Stimulated activated naive CD8-positive, alpha-beta T cell treated with anti-CD3 and anti-CD28 coated beads, Interleukin-15, Interleukin-2, amounts not matched to agents 100 ng/mL and 50 ng/mL, for 24 hours (primary cell): ENCODE measurements around the gene TEX52.

Experiments
- H3K27ac Mint-ChIP-seq: one replicate; pipeline ENCODE4 v1.8.0; 2021; ENCODE audit warnings: mild to moderate bottlenecking, mixed read lengths
- H3K27me3 Mint-ChIP-seq: one replicate; pipeline ENCODE4 v1.8.0; 2021; ENCODE audit warnings: mixed read lengths
- H3K36me3 Mint-ChIP-seq: one replicate; pipeline ENCODE4 v1.8.0; 2021; ENCODE audit warnings: low read depth, mixed read lengths
- H3K4me1 Mint-ChIP-seq: one replicate; pipeline ENCODE4 v1.8.0; 2021; ENCODE audit warnings: low read depth, mixed read lengths
- H3K4me3 Mint-ChIP-seq: one replicate; pipeline ENCODE4 v1.8.0; 2021; ENCODE audit warnings: mild to moderate bottlenecking, mixed read lengths
- H3K9me3 Mint-ChIP-seq: one replicate; pipeline ENCODE4 v1.8.0; 2021; ENCODE audit warnings: mixed read lengths

TEX52 gene

DNA sequence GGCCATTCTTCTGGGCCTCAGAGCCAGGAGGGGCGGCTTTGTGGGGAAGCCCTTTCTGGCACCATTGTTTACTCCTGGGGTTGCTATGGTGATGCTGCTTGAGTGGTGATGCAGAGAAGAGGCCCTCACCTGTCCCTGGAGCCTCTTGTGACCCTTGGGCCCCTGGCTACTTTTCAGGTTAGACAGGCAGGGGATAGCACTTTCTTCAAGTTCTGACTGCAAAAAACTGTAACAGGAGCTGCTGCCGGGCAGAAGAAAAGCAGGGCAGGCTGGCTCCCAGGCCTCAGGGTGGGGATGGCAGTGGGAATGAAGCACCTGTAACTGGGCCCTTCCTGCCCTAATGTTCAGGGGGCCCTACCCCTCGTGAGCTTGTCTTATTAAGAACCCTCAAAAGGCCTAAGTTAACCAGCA is at the start of gene TEX52:
Gene TEX52, minus strand, starts transcription at position 19 of the 411 bp plus-strand sequence. Its CDS starts 13 bp downstream, at position 6.
- no peak within 1 kb of the TSS for H3K4me3 Mint-ChIP-seq

GRCh38 chr12:2904260-2904659 is 47.4 kb upstream of the TEX52 start:
- H3K9me3 Mint-ChIP-seq: no peaks in the 10 kb centered on the region
- no peaks in the 10 kb centered on the region for H3K27me3 Mint-ChIP-seq
- H3K4me1 Mint-ChIP-seq: no peaks in the 10 kb centered on the region
- H3K36me3 Mint-ChIP-seq: no peaks in the 10 kb centered on the region
- H3K27ac Mint-ChIP-seq: no peak overlapping the region
- no peak overlapping the region for H3K4me3 Mint-ChIP-seq

More for the DNA sequence above, at the start of gene TEX52:
- no peaks in the 10 kb centered on the region for H3K27me3 Mint-ChIP-seq
- H3K9me3 Mint-ChIP-seq: no peaks in the 10 kb centered on the region
- H3K36me3 Mint-ChIP-seq: peaks cover 40% of the 10 kb centered on the region
- no peaks in the 10 kb centered on the region for H3K4me1 Mint-ChIP-seq
- peak within 1 kb of the TSS; percentile 28 for H3K27ac Mint-ChIP-seq

DNA sequence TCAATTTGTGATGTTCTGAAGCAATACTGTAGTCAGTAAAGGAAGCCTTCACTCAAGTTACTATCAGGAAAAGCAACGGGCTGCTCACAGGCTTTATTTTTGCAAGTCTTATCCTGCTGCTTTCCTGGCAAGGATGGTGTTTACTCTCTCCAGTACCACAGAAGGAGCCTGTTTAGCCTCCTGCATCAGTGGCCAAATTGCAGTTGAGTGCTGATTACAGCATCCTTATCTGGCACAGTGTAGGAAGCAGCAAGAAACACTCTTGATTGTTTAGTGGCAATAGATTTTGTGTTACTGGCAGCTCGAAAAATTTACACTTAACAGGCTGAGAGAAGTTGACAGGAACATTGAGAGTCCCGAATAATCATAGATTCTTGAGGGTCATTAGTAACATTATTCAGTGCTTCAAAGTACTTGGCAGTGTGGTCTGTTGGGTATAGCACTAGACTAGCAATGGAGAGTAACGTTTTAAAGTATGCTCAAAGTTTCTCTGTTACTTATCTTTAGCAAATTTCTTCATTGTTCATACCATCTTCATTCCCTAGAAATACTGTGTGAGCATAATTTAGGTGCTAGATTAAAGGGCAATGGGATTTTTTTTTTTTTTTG is 45.5 kb upstream of the TEX52 start:
- Mint-ChIP-seq H3K27ac (no peak overlapping the region), H3K27me3 (no peaks in the 10 kb centered on the region), H3K4me1 (no peaks in the 10 kb centered on the region), H3K9me3 (no peaks in the 10 kb centered on the region), H3K36me3 (no peaks in the 10 kb centered on the region), H3K4me3 (no peak overlapping the region)

GRCh38 chr12:2900642-2901041 is 43.8 kb upstream of the TEX52 start:
- Mint-ChIP-seq H3K4me3 (no peak overlapping the region), H3K36me3 (no peaks in the 10 kb centered on the region), H3K27me3 (no peaks in the 10 kb centered on the region), H3K4me1 (no peaks in the 10 kb centered on the region), H3K9me3 (no peaks in the 10 kb centered on the region), H3K27ac (no peak overlapping the region)

DNA sequence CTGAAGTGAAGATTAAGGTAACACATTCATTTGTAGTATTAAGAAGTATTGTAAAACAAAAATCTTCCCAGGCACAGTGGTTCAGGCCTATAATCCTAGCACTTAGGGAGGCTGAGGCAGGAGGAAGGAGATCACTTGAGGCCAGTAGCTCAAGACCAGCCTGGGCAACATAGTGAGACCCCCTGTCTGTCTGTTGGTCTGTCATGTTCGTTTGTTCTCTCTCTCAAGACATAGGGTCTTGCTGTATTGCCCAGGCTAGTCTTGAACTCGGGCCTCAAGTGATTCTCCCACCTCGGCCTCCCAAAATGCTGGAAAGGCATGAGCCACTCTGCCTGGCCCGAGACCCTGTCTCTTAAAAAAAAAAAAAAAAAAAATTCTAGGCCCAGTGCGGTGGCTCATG is 40.6 kb upstream of the TEX52 start:
- Mint-ChIP-seq H3K27ac (no peak overlapping the region), H3K4me3 (no peak overlapping the region), H3K4me1 (peaks cover 5% of the 10 kb centered on the region), H3K27me3 (no peaks in the 10 kb centered on the region), H3K9me3 (no peaks in the 10 kb centered on the region), H3K36me3 (no peaks in the 10 kb centered on the region)

GRCh38 chr12:2895511-2895910 is 38.7 kb upstream of the TEX52 start:
- Mint-ChIP-seq H3K27ac (no peak overlapping the region), H3K27me3 (no peaks in the 10 kb centered on the region), H3K4me1 (peaks cover 19% of the 10 kb centered on the region), H3K4me3 (no peak overlapping the region), H3K36me3 (no peaks in the 10 kb centered on the region), H3K9me3 (no peaks in the 10 kb centered on the region)

- H3K4me1 Mint-ChIP-seq: peaks cover 23% of the 10 kb centered on the region
- no peak overlapping the region for H3K27ac Mint-ChIP-seq
- no peak overlapping the region for H3K4me3 Mint-ChIP-seq
- no peaks in the 10 kb centered on the region for H3K36me3 Mint-ChIP-seq
- H3K9me3 Mint-ChIP-seq: no peaks in the 10 kb centered on the region
- no peaks in the 10 kb centered on the region for H3K27me3 Mint-ChIP-seq
Observed at GRCh38 chr12:2895051-2895451, 38.2 kb upstream of the TEX52 start.

- Mint-ChIP-seq H3K4me1 (peaks cover 37% of the 10 kb centered on the region), H3K27ac (no peak overlapping the region), H3K4me3 (peak overlapping the region; percentile 32), H3K27me3 (no peaks in the 10 kb centered on the region), H3K9me3 (no peaks in the 10 kb centered on the region), H3K36me3 (peaks cover 12% of the 10 kb centered on the region)
Observed at GRCh38 chr12:2893007-2893406, 36.2 kb upstream of the TEX52 start.

- H3K27me3 Mint-ChIP-seq: no peaks in the 10 kb centered on the region
- peaks cover 37% of the 10 kb centered on the region for H3K4me1 Mint-ChIP-seq
- H3K4me3 Mint-ChIP-seq: peak overlapping the region; percentile 30
- H3K36me3 Mint-ChIP-seq: peaks cover 19% of the 10 kb centered on the region
- H3K27ac Mint-ChIP-seq: no peak overlapping the region
- H3K9me3 Mint-ChIP-seq: no peaks in the 10 kb centered on the region
Observed at GRCh38 chr12:2892246-2892645, 35.4 kb upstream of the TEX52 start.

DNA sequence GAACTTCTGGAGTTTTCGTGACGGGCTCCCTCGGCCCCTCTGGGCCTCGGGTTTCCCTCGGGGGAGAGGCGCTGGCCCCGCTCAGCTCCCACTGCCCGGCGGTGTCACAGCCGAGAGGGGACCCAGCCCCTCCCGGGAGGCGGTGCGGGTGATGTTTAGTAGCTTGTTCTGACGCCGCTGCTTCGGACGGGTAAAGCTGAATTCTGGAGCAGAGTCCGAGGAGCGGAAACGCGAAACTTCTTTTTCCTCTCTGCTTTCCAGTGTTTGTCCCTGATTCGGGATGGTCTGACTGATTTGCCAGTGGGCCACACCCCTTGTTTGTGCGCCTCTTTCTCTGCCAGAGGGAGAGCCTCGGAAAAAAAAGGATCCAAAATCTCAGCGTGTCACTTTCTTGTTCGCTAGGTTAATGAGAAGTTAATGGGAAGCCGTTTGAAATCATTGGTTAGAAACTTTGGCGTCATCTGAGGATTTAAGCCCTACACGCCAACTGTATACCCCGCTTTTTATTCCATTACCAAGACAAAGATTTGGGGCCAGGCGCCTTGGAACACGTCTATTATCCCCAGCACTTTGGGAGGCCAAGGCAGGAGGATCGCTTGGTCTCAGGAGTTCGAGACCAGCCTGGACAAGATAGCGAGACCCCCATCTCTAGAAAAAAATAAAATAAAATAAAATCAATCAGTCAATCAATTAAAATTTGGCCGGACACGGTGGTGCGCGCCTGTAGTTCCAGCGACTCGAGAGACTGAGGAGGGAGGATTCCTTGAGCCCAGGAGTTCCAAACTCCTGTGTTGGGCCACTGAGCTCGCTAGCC is 34.6 kb upstream of the TEX52 start:
- no peaks in the 10 kb centered on the region for H3K9me3 Mint-ChIP-seq
- H3K36me3 Mint-ChIP-seq: peaks cover 19% of the 10 kb centered on the region
- H3K4me3 Mint-ChIP-seq: peak overlapping the region; percentile 88
- peaks cover 37% of the 10 kb centered on the region for H3K4me1 Mint-ChIP-seq
- H3K27ac Mint-ChIP-seq: no peak overlapping the region
- no peaks in the 10 kb centered on the region for H3K27me3 Mint-ChIP-seq

DNA sequence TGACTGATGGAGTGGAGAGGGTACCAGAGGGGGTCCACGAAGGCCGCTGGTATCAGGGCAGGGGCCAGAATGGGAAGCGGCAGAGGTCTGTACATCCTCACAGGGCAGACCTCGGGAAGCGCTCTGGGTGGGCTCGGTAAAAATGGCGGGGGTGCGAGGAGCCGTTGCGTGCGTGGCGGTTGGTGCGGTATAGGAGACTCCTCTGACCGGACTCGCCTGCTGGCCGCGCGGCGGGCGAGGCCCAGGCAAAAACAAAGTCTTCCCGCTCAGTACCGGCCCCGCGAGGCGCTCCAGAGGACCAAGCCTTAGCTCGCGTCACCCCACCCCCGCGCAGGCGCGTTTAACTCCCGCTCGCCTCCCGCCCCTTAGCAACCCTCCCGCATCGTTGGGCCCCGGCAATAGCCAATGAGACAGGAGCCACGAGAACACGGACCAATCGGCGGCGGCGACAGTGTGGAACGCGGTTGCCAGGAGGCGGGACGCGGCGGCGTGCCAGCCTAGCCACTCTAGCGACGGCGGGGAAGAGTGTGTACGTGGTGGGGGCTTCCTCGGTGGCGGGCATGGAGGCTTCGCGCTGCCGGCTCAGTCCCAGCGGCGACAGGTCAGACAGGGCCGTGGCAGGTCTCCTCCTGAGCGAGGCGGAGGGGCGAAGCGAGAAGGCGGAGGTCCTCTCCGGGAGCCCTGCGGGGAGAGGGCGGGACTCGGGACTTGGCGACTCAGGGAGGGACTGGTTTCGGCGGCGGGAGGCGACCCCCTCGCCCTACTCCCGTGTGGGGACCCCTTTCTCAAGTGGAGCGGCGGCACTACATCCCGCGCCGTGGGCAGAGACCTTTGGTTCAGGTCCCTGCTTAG is 33.8 kb upstream of the TEX52 start, which contains the start of gene TULP3:
Gene TULP3, plus strand, starts transcription at position 504 of the 852 bp plus-strand sequence. Its CDS starts 57 bp downstream, at position 561.
- Mint-ChIP-seq H3K9me3 (no peaks in the 10 kb centered on the region), H3K4me3 (peak within 1 kb of the TSS; percentile 88), H3K27me3 (no peaks in the 10 kb centered on the region), H3K27ac (peak within 1 kb of the TSS; percentile 96), H3K36me3 (peaks cover 25% of the 10 kb centered on the region), H3K4me1 (peaks cover 37% of the 10 kb centered on the region)

DNA sequence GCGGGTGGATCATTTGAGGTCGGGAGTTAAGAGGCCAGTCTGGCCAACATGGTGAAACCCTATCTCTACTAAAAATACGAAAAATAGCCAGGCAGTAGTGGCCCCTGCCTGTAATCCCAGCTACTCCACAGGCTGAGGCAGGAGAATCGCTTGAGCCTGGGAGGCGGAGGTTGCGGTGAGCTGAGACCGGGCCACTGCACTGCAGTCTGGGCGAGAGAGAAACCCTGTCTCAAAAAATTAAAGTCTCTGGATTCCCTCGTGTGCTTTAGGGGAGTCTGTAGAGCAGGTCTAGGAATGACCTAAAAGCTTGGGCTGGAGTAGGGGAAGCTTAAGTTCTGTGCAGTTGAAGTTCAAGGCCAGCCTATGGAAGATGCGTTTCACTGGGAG is 33.2 kb upstream of the TEX52 start:
- Mint-ChIP-seq H3K36me3 (peaks cover 30% of the 10 kb centered on the region), H3K4me1 (peaks cover 37% of the 10 kb centered on the region), H3K27me3 (no peaks in the 10 kb centered on the region), H3K4me3 (peak overlapping the region; percentile 88), H3K9me3 (no peaks in the 10 kb centered on the region), H3K27ac (peak overlapping the region; percentile 96)

GRCh38 chr12:2886768-2887450 is 30.1 kb upstream of the TEX52 start:
- no peaks in the 10 kb centered on the region for H3K9me3 Mint-ChIP-seq
- no peaks in the 10 kb centered on the region for H3K27me3 Mint-ChIP-seq
- H3K4me1 Mint-ChIP-seq: peaks cover 34% of the 10 kb centered on the region
- H3K4me3 Mint-ChIP-seq: no peak overlapping the region
- peaks cover 37% of the 10 kb centered on the region for H3K36me3 Mint-ChIP-seq
- H3K27ac Mint-ChIP-seq: no peak overlapping the region

DNA sequence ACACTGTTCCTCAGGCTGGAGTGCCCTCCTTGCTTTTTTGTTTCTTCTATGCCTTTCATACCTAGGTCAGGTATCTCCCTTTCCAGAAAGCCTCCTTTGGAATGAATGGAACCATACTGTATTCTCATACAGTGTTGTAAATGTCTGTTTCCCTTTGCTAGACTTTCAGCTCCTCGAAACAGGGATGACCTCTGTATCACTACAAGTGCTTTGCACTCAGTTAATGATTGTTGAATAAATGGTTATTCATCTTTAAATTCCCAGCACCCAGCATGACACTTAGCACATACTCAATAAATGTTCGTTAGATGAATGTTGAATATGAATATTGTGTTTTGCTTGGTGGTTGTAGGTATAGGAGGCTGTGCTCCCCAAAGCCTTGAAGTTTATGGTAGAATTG is 28.0 kb upstream of the TEX52 start:
- Mint-ChIP-seq H3K4me1 (peaks cover 22% of the 10 kb centered on the region), H3K36me3 (peaks cover 42% of the 10 kb centered on the region)

More for the DNA sequence above, 28.0 kb upstream of the TEX52 start:
- H3K27ac Mint-ChIP-seq: no peak overlapping the region
- no peak overlapping the region for H3K4me3 Mint-ChIP-seq
- H3K9me3 Mint-ChIP-seq: no peaks in the 10 kb centered on the region
- H3K27me3 Mint-ChIP-seq: no peaks in the 10 kb centered on the region
